NCI-H187 treated with DMSO at 0.1 percent for 48 hours (cell line): ENCODE results near the gene CCDC40.
"Not testable (repeated sequence)": the region's sequence is repeated elsewhere in the genome, so short reads cannot be mapped to it uniquely, and the experiment has no call there.

Experiments
- DNase-seq: peaks from one replicate; lab custom pipeline; 2025; lab: John Stamatoyannopoulos, UW

The CCDC40 gene

DNA sequence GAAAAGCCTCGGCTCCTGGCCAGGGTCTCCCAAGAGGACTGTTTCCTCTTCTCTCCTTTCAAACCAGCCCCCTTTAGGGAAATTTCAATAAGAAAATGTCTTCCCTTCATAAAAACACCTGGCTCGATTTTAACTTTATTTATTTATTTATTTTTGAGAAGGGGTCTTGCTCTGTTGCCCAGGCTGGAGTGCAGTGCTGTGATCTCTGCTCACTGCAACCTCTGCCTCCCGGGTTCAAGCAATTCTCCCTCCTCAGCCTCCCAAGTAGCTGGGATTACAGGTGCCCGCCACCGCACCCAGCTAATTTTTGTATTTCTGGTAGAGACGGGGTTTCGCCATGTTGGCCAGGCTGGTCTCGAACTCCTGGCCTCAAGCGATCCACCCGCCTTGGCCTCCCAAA, 10.3 kb downstream of the CCDC40 start:
- not testable (repeated sequence) for DNase-seq

DNA sequence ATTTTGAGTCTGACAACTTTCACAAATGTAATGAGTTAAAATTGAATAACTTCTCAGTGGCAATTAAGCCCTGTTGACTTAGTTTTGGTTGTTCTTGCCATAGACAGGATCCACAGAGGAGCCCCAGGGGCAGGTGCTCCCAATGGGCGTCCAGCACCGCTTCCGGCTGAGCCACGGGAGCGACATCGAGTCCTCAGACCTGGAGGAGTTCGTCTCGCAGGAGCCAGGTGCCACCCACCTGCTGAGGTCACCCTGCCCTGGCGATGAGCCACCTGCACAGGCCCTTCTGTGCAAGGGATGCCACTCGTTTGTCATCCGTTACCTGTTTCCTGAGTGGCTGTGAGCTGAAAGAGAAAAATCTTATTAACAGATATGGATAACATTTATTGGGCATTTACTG, 10.7 kb downstream of the CCDC40 start:
- no peak for DNase-seq

DNA sequence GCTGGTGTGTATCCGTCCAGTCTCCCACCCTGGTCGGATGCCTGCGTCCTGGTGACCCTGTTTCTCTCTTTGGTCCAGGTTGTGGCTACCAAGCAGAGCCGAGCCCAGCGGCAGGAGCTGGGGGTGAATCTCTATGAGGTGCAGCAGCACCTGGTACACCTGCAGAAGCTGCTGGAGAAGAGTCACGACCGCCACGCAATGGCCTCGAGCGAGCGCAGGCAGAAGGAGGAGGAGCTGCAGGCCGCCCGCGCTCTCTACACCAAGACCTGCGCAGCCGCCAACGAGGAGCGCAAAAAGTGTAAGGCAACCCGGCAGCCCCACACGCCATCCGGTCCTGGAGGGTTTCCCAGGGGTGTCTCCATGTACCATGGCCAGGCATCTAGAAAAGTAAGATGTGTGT, 13.5 kb downstream of the CCDC40 start:
- no peak for DNase-seq

GRCh38 chr17:80050706-80051105, 14.3 kb downstream of the CCDC40 start:
- DNase-seq: no peak

DNA sequence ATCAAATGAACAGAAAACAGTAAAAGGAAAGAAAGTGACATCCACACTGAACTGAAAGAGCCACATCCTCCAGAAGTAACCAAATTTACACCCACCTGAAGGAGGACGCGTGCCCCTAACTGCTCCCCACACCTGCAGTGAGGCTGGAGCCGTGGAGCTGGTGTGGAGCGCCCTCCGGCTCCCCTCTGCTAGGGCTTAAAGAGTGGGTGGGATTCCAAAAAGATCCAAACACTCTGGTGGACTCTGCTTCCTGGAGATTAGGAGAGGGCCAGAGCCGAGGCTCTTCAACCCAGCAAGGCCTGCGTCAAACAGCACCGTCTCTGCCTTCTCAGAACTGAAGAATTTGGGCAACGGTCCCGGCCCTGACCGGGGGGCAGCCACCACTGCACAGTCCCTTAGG, 15.2 kb downstream of the CCDC40 start:
- no peak for DNase-seq

DNA sequence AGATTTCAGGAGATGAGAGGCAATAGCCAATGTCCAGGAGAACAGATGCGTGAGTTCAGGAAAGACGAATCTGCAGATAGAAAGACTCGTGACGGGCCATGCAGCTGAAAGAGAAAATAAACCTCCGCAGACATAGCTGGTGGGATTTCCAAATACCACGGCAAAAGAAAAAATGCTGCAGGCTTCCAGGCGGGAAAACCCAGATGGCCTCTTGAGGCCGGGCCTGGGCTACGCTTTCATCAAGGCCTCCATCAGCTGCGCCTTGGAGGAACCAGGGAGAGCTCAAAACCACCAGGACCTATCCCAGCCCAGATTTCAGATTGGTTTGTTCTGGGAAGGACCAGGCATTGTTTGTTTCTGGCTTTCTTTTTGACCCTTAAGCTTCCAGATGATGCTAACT, 16.7 kb downstream of the CCDC40 start:
- DNase-seq: no peak

DNA sequence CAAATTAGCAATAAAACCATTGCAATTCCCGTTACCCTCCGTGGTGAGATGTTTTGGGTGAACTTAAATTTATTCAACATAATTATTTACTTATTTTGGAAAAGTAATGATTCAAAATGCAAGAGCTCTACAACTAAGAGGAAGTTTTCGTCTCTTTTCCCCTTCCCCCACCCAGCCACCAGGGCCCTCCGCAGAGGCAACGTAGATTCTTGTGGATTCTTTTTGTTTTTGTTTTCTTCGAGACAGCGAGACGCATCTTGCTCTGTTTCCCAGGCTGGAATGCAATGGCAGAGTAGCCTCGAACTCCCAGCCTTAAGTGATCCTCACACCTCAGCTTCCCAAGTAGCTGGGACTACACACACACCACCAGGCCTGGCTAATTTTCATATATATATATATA, 19.2 kb downstream of the CCDC40 start:
- no peak for DNase-seq

DNA sequence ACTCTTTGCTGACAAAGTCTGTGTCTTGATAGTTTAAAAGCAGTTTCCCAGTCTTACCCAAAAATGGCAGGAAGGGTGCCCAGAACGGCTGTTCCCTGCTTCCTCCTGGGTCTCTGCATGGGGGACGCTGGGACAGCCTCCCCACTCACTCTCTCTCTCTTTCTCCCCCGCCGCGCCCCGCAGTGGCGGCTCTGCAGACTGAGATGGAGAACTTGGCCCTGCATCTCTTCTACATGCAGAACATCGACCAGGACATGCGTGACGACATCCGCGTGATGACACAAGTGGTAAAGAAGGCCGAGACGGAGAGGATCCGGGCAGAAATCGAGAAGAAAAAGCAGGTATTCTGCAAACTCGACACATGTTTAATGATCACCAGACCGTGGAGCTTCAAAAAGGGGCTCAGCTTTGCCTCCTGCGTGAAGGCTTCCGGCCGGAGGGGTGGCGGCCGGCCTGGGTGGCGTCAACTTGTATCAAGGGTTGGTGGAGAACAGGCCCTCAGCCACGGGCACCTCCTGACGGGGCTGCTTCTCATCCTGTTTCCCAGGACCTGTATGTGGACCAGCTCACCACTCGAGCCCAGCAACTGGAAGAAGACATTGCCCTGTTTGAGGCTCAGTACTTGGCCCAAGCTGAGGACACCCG, 22.0 kb downstream of the CCDC40 start:
- no peak for DNase-seq

- no peak for DNase-seq
Observed at GRCh38 chr17:80060644-80061043, 24.2 kb downstream of the CCDC40 start.

- no peak for DNase-seq
Observed at GRCh38 chr17:80061421-80061820, 25.0 kb downstream of the CCDC40 start.

DNA sequence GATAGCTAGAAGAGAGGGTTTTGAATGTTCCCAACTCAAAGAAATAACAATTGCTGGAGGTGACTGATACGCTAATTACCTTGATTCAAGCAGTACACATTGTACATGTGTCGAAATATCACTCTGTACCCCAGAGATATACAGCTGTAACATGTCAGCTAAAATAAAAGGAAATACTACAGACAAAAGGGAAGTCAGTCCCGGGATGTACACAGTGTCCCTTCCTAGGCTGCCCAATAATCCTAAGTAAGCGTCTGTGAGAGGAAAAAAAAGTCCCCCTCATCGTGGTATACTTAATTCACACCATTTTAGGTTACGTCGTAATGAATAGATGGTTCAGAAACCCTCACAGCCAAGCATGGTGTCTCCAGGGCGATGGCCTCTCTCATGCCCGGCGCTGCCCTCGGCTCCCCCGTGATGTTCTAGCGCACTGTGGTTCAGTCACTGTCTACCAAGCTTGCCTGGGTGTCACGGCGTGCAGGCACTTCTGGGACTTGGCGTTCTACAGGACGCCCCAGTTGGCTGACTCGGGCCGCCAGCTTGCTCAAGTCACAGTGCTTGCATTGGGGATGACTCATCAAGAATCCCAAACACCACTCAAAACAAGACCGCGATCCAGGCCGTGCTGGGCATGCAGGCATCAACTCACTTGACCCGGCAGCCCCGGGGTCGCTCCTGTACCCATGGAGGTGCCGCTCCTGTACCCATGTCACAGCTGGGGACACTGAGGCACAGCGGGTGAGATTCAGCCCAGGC, 27.6 kb downstream of the CCDC40 start:
- no peak for DNase-seq

- no peak for DNase-seq
Observed at GRCh38 chr17:80064696-80065095, 28.3 kb downstream of the CCDC40 start.

DNA sequence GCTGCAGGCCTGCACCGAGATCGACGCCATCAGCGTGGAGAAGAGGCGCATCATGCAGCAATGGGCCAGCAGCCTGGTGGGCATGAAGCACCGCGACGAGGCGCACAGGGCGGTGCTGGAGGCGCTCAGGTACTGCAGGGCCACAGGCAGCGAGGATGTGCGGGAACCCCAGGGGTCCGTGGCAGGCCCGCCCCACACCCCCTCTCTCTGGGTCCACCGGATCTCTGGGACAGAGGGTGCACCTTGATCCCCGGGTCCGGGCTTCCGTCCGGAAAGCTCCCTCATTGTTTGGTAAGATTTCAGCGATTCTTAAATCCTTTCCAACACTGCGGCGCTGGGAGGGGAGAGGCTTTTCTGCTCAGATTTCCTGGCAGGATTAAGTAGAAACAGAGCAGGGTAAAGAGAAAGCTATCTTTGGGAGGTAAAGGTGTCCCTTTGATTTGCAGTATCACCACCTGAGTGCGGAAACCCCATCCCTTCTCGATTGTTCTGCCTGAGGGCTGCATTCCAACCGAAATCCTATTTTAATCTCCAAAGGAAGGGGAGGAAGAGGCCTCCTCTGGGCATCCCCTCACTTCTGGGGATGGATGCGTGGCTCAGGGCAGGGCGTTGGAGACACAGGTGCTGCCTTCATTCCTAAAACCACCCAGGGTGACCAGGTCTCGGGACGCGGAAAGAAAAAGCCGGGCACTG, 29.2 kb downstream of the CCDC40 start:
- DNase-seq: no peak

- no peak for DNase-seq
Observed at GRCh38 chr17:80067393-80067986, 31.0 kb downstream of the CCDC40 start.

GRCh38 chr17:80068301-80069222, 32.1 kb downstream of the CCDC40 start:
- DNase-seq: no peak

GRCh38 chr17:80070375-80071115, 34.1 kb downstream of the CCDC40 start:
- no peak for DNase-seq

- no peak for DNase-seq
Observed at GRCh38 chr17:80071116-80071841, 34.8 kb downstream of the CCDC40 start.

DNA sequence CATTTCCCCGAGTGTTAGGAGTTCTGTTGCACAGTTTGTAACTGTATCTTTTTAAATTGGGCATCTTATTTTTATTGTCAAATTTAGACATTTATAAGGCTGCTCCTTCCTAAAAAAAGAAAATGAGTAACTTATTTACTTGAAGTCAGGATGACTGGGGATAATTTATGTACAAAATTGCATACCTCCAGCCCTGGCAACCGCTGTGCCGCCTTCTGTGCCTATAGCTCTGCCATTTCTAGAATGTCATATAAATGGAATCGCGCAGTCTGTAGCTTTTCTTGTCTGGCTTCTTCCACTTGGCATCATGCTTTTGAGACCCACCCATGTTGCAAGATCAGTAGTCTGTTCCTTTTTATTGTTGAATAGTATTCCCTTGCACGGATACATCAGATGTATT, 36.0 kb downstream of the CCDC40 start:
- no peak for DNase-seq

GRCh38 chr17:80080081-80080480, 43.6 kb downstream of the CCDC40 start:
- no peak for DNase-seq

DNA sequence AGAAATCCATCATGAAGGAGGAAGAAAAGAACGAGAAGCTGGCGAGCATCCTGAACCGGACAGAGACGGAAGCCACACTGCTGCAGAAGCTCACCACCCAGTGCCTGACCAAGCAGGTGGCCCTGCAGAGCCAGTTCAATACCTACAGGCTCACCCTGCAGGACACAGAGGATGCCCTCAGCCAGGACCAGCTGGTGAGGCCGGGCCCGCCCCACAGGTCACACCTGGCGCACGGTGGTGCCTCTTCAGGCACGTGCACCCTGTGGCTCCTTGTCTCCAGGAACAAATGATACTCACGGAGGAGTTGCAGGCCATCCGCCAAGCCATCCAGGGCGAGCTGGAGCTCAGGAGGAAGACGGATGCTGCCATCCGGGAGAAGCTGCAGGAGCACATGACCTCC, 45.2 kb downstream of the CCDC40 start:
- no peak for DNase-seq
